K562 (cell line): Measurements from ENCODE around the gene BTD. TPM values are rescaled to one million over a fixed set of nuclear protein-coding genes. Genes with fewer than 3 reads are reported as not detected.

Experiments used
- ATAC-seq: fragments of 200-7000 bp; cut with Tn5 transposase; 3 replicates; pipeline ENCODE4 v1.9.1; 2020; ENCODE audit warnings: moderate library complexity
- BruUV-seq: library from RNA; stranded (reverse); fragments of 400-500 nt; replicated peaks from 2 replicates; lab custom pipeline; 2021; lab: Mats Ljungman, UMichigan
- CTCF ChIA-PET: fragments of 300-600 bp; formaldehyde crosslinking; extraction: SDS; loops from one replicate; lab custom pipeline; 2021; ENCODE audit warnings: low intra/inter-chr PET ratio; lab: Yijun Ruan, JAX
- POLR2A ChIA-PET: fragments of 300-600, 350-650 bp; sonication (Branson Sonifier 250); formaldehyde crosslinking; extraction: SDS; loops from one replicate; lab custom pipeline; 2021; ENCODE audit warnings: antibody characterized with exemption, inconsistent platforms; lab: Yijun Ruan, JAX
- DNase-seq, 4 experiments: peaks; one replicate each; pipeline versions ENCODE4 v3.0.0 to v3.0.0-alpha.2; 2011 to 2018; ENCODE audit warnings: low spot score in 3 of 4, mixed read lengths in 3 of 4; ENCODE audit errors: extremely low read depth in 1 of 4
- FAIRE-seq: peaks from 2 replicates; lab custom pipeline; 2011; peaks lifted over from hg19 to GRCh38; lab: Jason Lieb, UNC
- H2AFZ ChIP-seq: 2 replicates; pipeline ENCODE4 v1.6.0; 2011; ENCODE audit warnings: low read depth, low read length, control low read depth, inconsistent platforms
- H3K27ac ChIP-seq: fragments of 200-600 bp; 3 replicates; pipeline ENCODE4 v1.8.0; 2011; ENCODE audit warnings: low read depth, mild to moderate bottlenecking, control low read depth, inconsistent platforms, low read length, moderate library complexity, mixed read lengths; ENCODE audit errors: extremely low read depth
- H3K27me3 ChIP-seq, 2 experiments: fragments of 300-600 bp in 1 of 2; 2 replicates in 1 of 2; 3 replicates in 1 of 2; pipeline versions ENCODE4 v1.6.0 to v1.8.0; 2011; ENCODE audit warnings: inconsistent platforms in 2 of 2, low read length in 2 of 2, mild to moderate bottlenecking in 1 of 2, mixed read lengths in 1 of 2, moderate library complexity in 1 of 2; ENCODE audit not compliant: control insufficient read depth in 2 of 2, insufficient read depth in 2 of 2
- H3K36me3 ChIP-seq: fragments of 300-600 bp; 3 replicates; pipeline ENCODE4 v1.8.0; 2011; ENCODE audit warnings: mild to moderate bottlenecking, low read length, inconsistent platforms; ENCODE audit not compliant: control insufficient read depth, insufficient read depth
- H3K4me1 ChIP-seq, 2 experiments: fragments of 200-600 bp in 1 of 2; replicated peaks in 1 of 2; 2 replicates in 1 of 2; 3 replicates in 1 of 2; pipeline versions ENCODE4 v1.5.1 to v1.8.0; 2011; ENCODE audit warnings: inconsistent platforms in 2 of 2, low read length in 2 of 2, mild to moderate bottlenecking in 1 of 2, mixed read lengths in 1 of 2, moderate library complexity in 1 of 2; ENCODE audit not compliant: control insufficient read depth in 2 of 2, insufficient read depth in 2 of 2
- H3K4me2 ChIP-seq: 2 replicates; pipeline ENCODE4 v1.6.1; 2011; ENCODE audit warnings: low read length, control low read depth, inconsistent platforms, mixed read lengths; ENCODE audit not compliant: insufficient read depth
- H3K4me3 ChIP-seq: fragments of 200-600 bp; sonication (generic), shearing (Covaris generic); 2 replicates; pipeline ENCODE4 v1.5.1; 2016; ENCODE audit warnings: control low read depth, inconsistent platforms
- H3K79me2 ChIP-seq: fragments of 200-600 bp; 3 replicates; pipeline ENCODE4 v1.8.0; 2011; ENCODE audit warnings: low read length, inconsistent platforms; ENCODE audit not compliant: control insufficient read depth, insufficient read depth
- H3K9ac ChIP-seq, 2 experiments: 2 replicates each; pipeline versions ENCODE4 v1.6.0 to v1.6.1; 2011; ENCODE audit warnings: low read depth in 2 of 2, low read length in 2 of 2, control low read depth in 1 of 2, inconsistent platforms in 1 of 2, mild to moderate bottlenecking in 1 of 2, mixed read lengths in 1 of 2; ENCODE audit not compliant: insufficient read depth in 1 of 2
- H3K9me1 ChIP-seq: one replicate; pipeline ENCODE4 v1.6.0; 2011; ENCODE audit warnings: inconsistent platforms, mild to moderate bottlenecking, low read length, moderate library complexity; ENCODE audit not compliant: control insufficient read depth, insufficient read depth
- H3K9me3 ChIP-seq: replicated peaks from 2 replicates; pipeline ENCODE4 v1.5.1; 2011; ENCODE audit warnings: low read depth, low read length, inconsistent platforms; ENCODE audit not compliant: control insufficient read depth, insufficient read depth
- H4K20me1 ChIP-seq: replicated peaks from 2 replicates; pipeline ENCODE4 v1.6.1; 2011; ENCODE audit warnings: low read length, inconsistent platforms, mixed read lengths; ENCODE audit not compliant: control insufficient read depth, insufficient read depth
- CHD7 ChIP-seq: fragments of 200-600 bp; sonication (generic); IDR thresholded peaks from one replicate; pipeline ENCODE4 v1.6.1; 2012; ENCODE audit warnings: mild to moderate bottlenecking, low read depth, low read length, inconsistent platforms
- RCOR1 ChIP-seq, 2 experiments: IDR thresholded peaks; 2 replicates each; pipeline ENCODE4 v1.6.1; 2012; ENCODE audit warnings: low read depth in 2 of 2, low read length in 2 of 2, borderline replicate concordance in 1 of 2, improper control_type of control experiment in 1 of 2
- THRAP3 ChIP-seq: fragments of 450-650 bp; IDR thresholded peaks from 2 replicates; pipeline ENCODE4 v1.6.1; 2016; ENCODE audit warnings: mild to moderate bottlenecking, inconsistent platforms, borderline replicate concordance
- ZNF174 ChIP-seq: fragments of 250-450 bp; sonication (Bioruptor Pico); IDR thresholded peaks from 2 replicates; pipeline ENCODE4 v1.4.0; 2020; ENCODE audit warnings: mild to moderate bottlenecking
- in situ Hi-C: fragments of 300-500 bp; cut with MboI; formaldehyde crosslinking; loops from 4 replicates; pipeline ENCODE4 v1.15.0; 2018; ENCODE audit warnings: inconsistent platforms, mixed read lengths
- intact Hi-C: fragments of 100-400 bp; cut with micrococcal nuclease; formaldehyde crosslinking; loops from 2 replicates; pipeline ENCODE4 v1.14.2; 2022
- polyA plus RNA-seq, 8 experiments: library from polyadenylated mRNA; depleted of rRNA in 4 of 8; stranded (reverse) in 5 of 8; unstranded in 3 of 8; fragments of >200 nt; fragmentation: Nextera tagmentation in 2 of 8; fragmentation: Illumina TruSeq in 1 of 8; extraction: Ambion mirVana in 2 of 8; extraction: Trizol in 1 of 8; gene quantifications; 2 replicates each; pipeline versions ENCODE4 v1.2.1 to v1.2.3, GENCODE V29; 2011 to 2014; ENCODE audit warnings: inconsistent platforms in 1 of 8, missing spikeins in 1 of 8
- total RNA-seq, 7 experiments: library from RNA; depleted of rRNA in 6 of 7; stranded (reverse); fragments of >200 nt in 6 of 7; fragmentation: Illumina TruSeq in 2 of 7; extraction: Trizol in 2 of 7; gene quantifications; 2 replicates each; pipeline versions ENCODE4 v1.2.1 to v1.2.3, GENCODE V29; 2011 to 2021; ENCODE audit warnings: low replicate concordance in 1 of 7

The BTD gene
- total and polyA plus RNA-seq, 9 of the 15 experiments (the other 6 are each of a cell fraction or from before 2014, with no cell fraction given) = 6.6 to 26.2 (median 10.6) TPM

DNA sequence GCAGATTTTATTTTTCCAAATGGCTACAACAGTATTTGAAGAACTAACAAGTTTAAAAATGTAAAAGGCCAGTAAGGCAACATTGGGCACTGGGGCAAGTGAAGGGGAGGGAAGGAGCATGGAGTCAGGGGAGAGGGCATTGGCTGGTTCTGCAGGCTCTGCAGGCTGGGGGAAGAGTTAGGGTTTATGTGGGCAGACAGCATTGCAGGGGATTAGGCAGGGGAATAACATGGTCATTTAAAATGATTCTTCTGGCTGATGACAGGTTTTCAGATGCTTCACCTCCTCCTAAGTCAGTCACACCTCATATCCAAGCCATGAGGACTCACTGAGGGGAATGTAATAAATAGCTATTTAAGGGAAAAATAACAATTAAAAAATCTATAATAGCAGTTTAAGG is 52.6 kb downstream of the BTD start:
- DNase-seq (no peak), FAIRE-seq (no peak), ATAC-seq (no peak)
- H3K36me3 ChIP-seq = no peaks in the 10 kb centered on the region
- no peak overlapping the region for H2AFZ ChIP-seq
- H3K4me1 ChIP-seq = no peaks in the 10 kb centered on the region
- H3K27me3 ChIP-seq = peaks cover 35 to 38% of the 10 kb centered on the region in 2 experiments
- TF ChIP-seq RCOR1 (IDR thresholded peaks at IDR 0.05; ENCODE audit: borderline replicate concordance in 1 of 2, low read depth in 2 of 2, low read length in 2 of 2) (no peak), THRAP3 (no peak), ZNF174 (CRISPR knock-in tag) (no peak), CHD7 (no peak)
- H3K27ac ChIP-seq = no peak overlapping the region
- in situ Hi-C loops (no loop called here), intact Hi-C loops (no loop called here)
- H3K4me3 ChIP-seq = no peak overlapping the region
- no peaks in the 10 kb centered on the region for H3K79me2 ChIP-seq
- POLR2A ChIA-PET = no interaction called here
- no TSS peak for BruUV-seq
- H3K9me3 ChIP-seq = peaks cover 3% of the 10 kb centered on the region; the same call in 1 of the 2 replicates
- H3K4me2 ChIP-seq = no peak overlapping the region
- CTCF ChIA-PET = no interaction called here
- no peaks in the 10 kb centered on the region for H4K20me1 ChIP-seq
- no peak overlapping the region for H3K9ac ChIP-seq
- no peaks in the 10 kb centered on the region for H3K9me1 ChIP-seq
